Testis (tissue), 3 donors: ENCODE results near the gene CKAP5. TPM values are rescaled to one million over a fixed set of nuclear protein-coding genes. Genes with fewer than 3 reads are reported as not detected.

Experiments used
- DNase-seq: peaks from one replicate; pipeline ENCODE4 v3.0.0-alpha.2; 2019
- H3K27ac ChIP-seq, 2 donors: fragments of 200-600 bp; sonication (generic); one replicate each; pipeline ENCODE4 v1.5.1; 2019
- H3K27me3 ChIP-seq: fragments of 200-600 bp; sonication (generic); one replicate; pipeline ENCODE4 v1.5.1; 2019
- H3K36me3 ChIP-seq: fragments of 200-600 bp; sonication (generic); one replicate; pipeline ENCODE4 v1.5.1; 2017; ENCODE audit warnings: low read depth; ENCODE audit errors: missing control alignments
- H3K4me1 ChIP-seq: fragments of 200-600 bp; sonication (generic); one replicate; pipeline ENCODE4 v1.5.1; 2019
- H3K4me3 ChIP-seq, 2 donors: fragments of 200-600 bp; sonication (generic); one replicate each; pipeline ENCODE4 v1.5.1; 2017 to 2019
- H3K9me3 ChIP-seq: fragments of 200-600 bp; sonication (generic); one replicate; pipeline ENCODE4 v1.5.1; 2017
- POLR2A ChIP-seq: fragments of 450-650 bp; IDR thresholded peaks from one replicate; pipeline ENCODE4 v1.6.1; 2017; ENCODE audit warnings: antibody characterized with exemption, mild to moderate bottlenecking, moderate library complexity
- WGBS, 2 donors: methylation state at CpG; one replicate each; pipeline ENCODE4 v1.1.5; 2018; 5-methylcytosine and 5-hydroxymethylcytosine counted together
- intact Hi-C: fragments of 100-400 bp; cut with DNase I; formaldehyde crosslinking; loops from one replicate; pipeline ENCODE4 v1.15.1; 2023; ENCODE audit warnings: low total_unique reads
- polyA plus RNA-seq: library from polyadenylated mRNA; stranded (reverse); fragments of 350-450 nt; fragmentation: Illumina TruSeq; extraction: RNeasy Lipid Tissue Mini Kit (QIAGEN cat#74804); gene quantifications from one replicate; pipeline ENCODE4 v1.2.3, GENCODE V29; 2014; ENCODE audit warnings: low read depth, low replicate concordance; ENCODE audit not compliant: insufficient read depth
- total RNA-seq, 2 donors: library from RNA; depleted of rRNA; stranded (reverse); fragments of >200 nt; gene quantifications; one replicate each; pipeline ENCODE4 v1.2.3, GENCODE V29; 2016
- TF ChIP-seq, protein P1 (sequence below), 3 experiments: fragments of 450-650 bp in 2 of 3; fragments of 200-600 bp in 1 of 3; sonication (generic) in 1 of 3; IDR thresholded peaks; one replicate each; pipeline ENCODE4 v1.5.1; 2016 to 2019; ENCODE audit warnings: antibody characterized with exemption in 3 of 3, mild to moderate bottlenecking in 2 of 3, moderate library complexity in 1 of 3

The CKAP5 gene
- total and polyA plus RNA-seq, 3 donors from 2014 or later = 92.3 to 118 (median 106) TPM

DNA sequence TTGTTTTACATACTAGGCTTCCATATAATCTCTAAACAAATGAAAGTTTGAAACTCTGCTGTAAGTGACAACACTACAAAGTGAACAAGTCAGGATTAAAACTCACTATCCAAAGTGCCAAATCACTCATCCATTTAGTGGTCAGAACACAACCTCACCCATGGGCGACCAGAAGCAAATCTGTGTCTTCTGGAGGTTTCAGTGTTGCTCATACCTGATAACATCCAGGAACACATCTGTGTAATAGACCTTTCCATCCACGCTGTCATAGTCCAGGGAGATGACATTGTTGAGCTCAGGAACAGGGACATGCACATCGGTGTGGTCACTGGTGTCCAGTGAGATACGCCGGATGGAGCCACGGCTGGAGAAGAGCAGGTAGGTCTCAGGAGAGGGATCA lies 28.5 kb upstream of the CKAP5 start:
- TF ChIP-seq, protein P1, sequence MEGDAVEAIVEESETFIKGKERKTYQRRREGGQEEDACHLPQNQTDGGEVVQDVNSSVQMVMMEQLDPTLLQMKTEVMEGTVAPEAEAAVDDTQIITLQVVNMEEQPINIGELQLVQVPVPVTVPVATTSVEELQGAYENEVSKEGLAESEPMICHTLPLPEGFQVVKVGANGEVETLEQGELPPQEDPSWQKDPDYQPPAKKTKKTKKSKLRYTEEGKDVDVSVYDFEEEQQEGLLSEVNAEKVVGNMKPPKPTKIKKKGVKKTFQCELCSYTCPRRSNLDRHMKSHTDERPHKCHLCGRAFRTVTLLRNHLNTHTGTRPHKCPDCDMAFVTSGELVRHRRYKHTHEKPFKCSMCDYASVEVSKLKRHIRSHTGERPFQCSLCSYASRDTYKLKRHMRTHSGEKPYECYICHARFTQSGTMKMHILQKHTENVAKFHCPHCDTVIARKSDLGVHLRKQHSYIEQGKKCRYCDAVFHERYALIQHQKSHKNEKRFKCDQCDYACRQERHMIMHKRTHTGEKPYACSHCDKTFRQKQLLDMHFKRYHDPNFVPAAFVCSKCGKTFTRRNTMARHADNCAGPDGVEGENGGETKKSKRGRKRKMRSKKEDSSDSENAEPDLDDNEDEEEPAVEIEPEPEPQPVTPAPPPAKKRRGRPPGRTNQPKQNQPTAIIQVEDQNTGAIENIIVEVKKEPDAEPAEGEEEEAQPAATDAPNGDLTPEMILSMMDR (IDR thresholded peaks at IDR 0.05) = no peak
- no peak for TF ChIP-seq POLR2A
- Histone ChIP-seq H3K4me1 (no peaks in the 10 kb centered on the region), H3K4me3 (no peak overlapping the region), H3K27ac (no peak overlapping the region), H3K27me3 (no peaks in the 10 kb centered on the region), H3K9me3 (no peaks in the 10 kb centered on the region), H3K36me3 (no peaks in the 10 kb centered on the region)
- 92 to 95% methylated on average over 6 of the region's 6 CpGs for WGBS, 2 donors
- intact Hi-C loops = no loop called here
- no peak for DNase-seq

- no peak overlapping the region for H3K4me3 ChIP-seq
- no peaks in the 10 kb centered on the region for H3K4me1 ChIP-seq
- no peaks in the 10 kb centered on the region for H3K27me3 ChIP-seq
- no peak for DNase-seq
- H3K36me3 ChIP-seq = no peaks in the 10 kb centered on the region
- no peaks in the 10 kb centered on the region for H3K9me3 ChIP-seq
- TF ChIP-seq, protein P1 (IDR thresholded peaks at IDR 0.05) = no peak
- no peak for TF ChIP-seq POLR2A
- intact Hi-C loops = no loop called here
- no peak overlapping the region for H3K27ac ChIP-seq
- WGBS, 2 donors = 82 to 97% methylated on average over 6 of the region's 6 CpGs
These were observed 22.8 kb upstream of the CKAP5 start for GRCh38 chr11:46868912-46869311.

- DNase-seq = peak; percentile 36
- no peak overlapping the region for H3K27ac ChIP-seq
- no peaks in the 10 kb centered on the region for H3K4me1 ChIP-seq
- 26 to 51% methylated on average over 2 of the region's 2 CpGs for WGBS, 2 donors
- H3K27me3 ChIP-seq = no peaks in the 10 kb centered on the region
- intact Hi-C loops = no loop called here
- no peak for TF ChIP-seq POLR2A
- TF ChIP-seq, protein P1 (IDR thresholded peaks at IDR 0.05) = no peak
- H3K36me3 ChIP-seq = no peaks in the 10 kb centered on the region
- no peak overlapping the region for H3K4me3 ChIP-seq
- no peaks in the 10 kb centered on the region for H3K9me3 ChIP-seq
These were observed 19.3 kb upstream of the CKAP5 start for GRCh38 chr11:46865340-46865739.

DNA sequence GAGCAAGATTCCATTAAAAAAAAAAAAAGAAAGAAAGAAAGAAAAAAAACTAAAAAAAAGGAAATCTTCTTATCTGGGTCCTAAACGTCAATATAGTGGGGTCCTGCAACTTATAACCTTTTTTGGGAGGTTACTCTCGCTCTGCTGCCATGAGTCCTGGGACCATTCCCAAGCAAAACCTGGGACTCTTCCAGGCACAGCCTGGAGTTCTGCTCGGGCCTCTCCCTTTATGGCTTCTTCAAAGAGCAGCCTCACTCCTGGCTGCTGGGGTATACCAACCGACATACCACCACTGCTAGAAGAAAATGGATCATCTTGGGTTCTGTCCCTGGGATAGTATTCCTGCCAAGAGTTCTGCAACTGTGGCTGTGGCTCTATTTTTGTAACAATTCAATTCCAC lies 14.1 kb upstream of the CKAP5 start:
- Histone ChIP-seq H3K27ac (no peak overlapping the region), H3K27me3 (no peaks in the 10 kb centered on the region), H3K4me3 (no peak overlapping the region), H3K4me1 (peaks cover 1% of the 10 kb centered on the region), H3K36me3 (no peaks in the 10 kb centered on the region), H3K9me3 (no peaks in the 10 kb centered on the region)
- no peak for DNase-seq
- intact Hi-C loops = no loop called here
- 56 to 57% methylated on average over 4 of the region's 4 CpGs for WGBS, 2 donors
- no peak for TF ChIP-seq POLR2A
- TF ChIP-seq, protein P1 (IDR thresholded peaks at IDR 0.05) = no peak

GRCh38 chr11:46858920-46859546 lies 13.0 kb upstream of the CKAP5 start:
- no peak for DNase-seq
- intact Hi-C loops = no loop called here
- Histone ChIP-seq H3K27me3 (no peaks in the 10 kb centered on the region), H3K4me3 (no peak overlapping the region), H3K4me1 (peaks cover 3% of the 10 kb centered on the region), H3K36me3 (no peaks in the 10 kb centered on the region), H3K9me3 (no peaks in the 10 kb centered on the region), H3K27ac (no peak overlapping the region)
- TF ChIP-seq, protein P1 (IDR thresholded peaks at IDR 0.05) = no peak
- TF ChIP-seq POLR2A = no peak
- WGBS, 2 donors = 80 to 89% methylated on average over 10 to 12 of the region's 12 CpGs
